WTC11 (cell line): ENCODE data around the gene C16orf46. TPM values are rescaled to one million over a fixed set of nuclear protein-coding genes. Genes with fewer than 3 reads are reported as not detected.

Experiments
- ATAC-seq: fragments of 200-7000 bp; cut with Tn5 transposase; 2 replicates; pipeline ENCODE4 v1.10.0; 2021; ENCODE audit warnings: mild to moderate bottlenecking, moderate library complexity
- CTCF ChIA-PET: fragments of 300-600 bp; sonication (Branson Sonifier 250); formaldehyde crosslinking; loops from one replicate; lab custom pipeline; 2021; ENCODE audit warnings: antibody characterized with exemption; lab: Charles Lee
- POLR2A ChIA-PET: fragments of 350-600 bp; sonication (Branson Sonifier 250); formaldehyde crosslinking; loops from one replicate; lab custom pipeline; 2021; ENCODE audit warnings: antibody characterized with exemption; lab: Charles Lee
- DNase-seq: peaks from one replicate; pipeline ENCODE4 v3.0.0; 2021; ENCODE audit warnings: low spot score
- H3K27ac Mint-ChIP-seq: 2 replicates; pipeline ENCODE4 v1.8.0; 2021; ENCODE audit warnings: mixed read lengths
- H3K27me3 Mint-ChIP-seq: 2 replicates; pipeline ENCODE4 v1.8.0; 2021; ENCODE audit warnings: low read depth, mild to moderate bottlenecking, moderate library complexity, mixed read lengths
- H3K36me3 Mint-ChIP-seq: 2 replicates; pipeline ENCODE4 v1.8.0; 2021; ENCODE audit warnings: mixed read lengths
- H3K4me1 Mint-ChIP-seq: 2 replicates; pipeline ENCODE4 v1.8.0; 2022; ENCODE audit warnings: mixed read lengths
- H3K4me3 Mint-ChIP-seq: 2 replicates; pipeline ENCODE4 v1.8.0; 2021; ENCODE audit warnings: mild to moderate bottlenecking, moderate library complexity, mixed read lengths
- H3K9me3 Mint-ChIP-seq: 2 replicates; pipeline ENCODE4 v1.8.0; 2021; ENCODE audit warnings: mixed read lengths
- CBFB ChIP-seq: sonication (generic); formaldehyde crosslinking; IDR thresholded peaks from 2 replicates; pipeline ENCODE4 v1.8.1; 2022; ENCODE audit warnings: mild to moderate bottlenecking, low read depth, missing genetic modification reagents
- CREM ChIP-seq: sonication (generic); formaldehyde crosslinking; IDR thresholded peaks from 2 replicates; pipeline ENCODE4 v1.8.1; 2022; ENCODE audit warnings: mild to moderate bottlenecking, missing genetic modification reagents, moderate library complexity
- FOXP1 ChIP-seq: sonication (generic); formaldehyde crosslinking; IDR thresholded peaks from 2 replicates; pipeline ENCODE4 v1.8.0; 2022; ENCODE audit warnings: missing genetic modification reagents, mild to moderate bottlenecking, moderate library complexity, borderline replicate concordance
- GABPB1 ChIP-seq: sonication (generic); formaldehyde crosslinking; IDR thresholded peaks from 2 replicates; pipeline ENCODE4 v1.8.1; 2023; ENCODE audit warnings: mild to moderate bottlenecking, missing genetic modification reagents
- JAZF1 ChIP-seq: fragments of 250-450 bp; sonication (Bioruptor Pico); IDR thresholded peaks from 2 replicates; pipeline ENCODE4 v1.9.0; 2021; ENCODE audit warnings: moderate library complexity, mild to moderate bottlenecking, inconsistent platforms
- NFE2L1 ChIP-seq: sonication (generic); formaldehyde crosslinking; IDR thresholded peaks from 2 replicates; pipeline ENCODE4 v1.8.1; 2023; ENCODE audit warnings: missing genetic modification reagents
- PRRX2 ChIP-seq: fragments of 250-450 bp; sonication (Bioruptor Pico); IDR thresholded peaks from 2 replicates; pipeline ENCODE4 v1.8.0; 2021; ENCODE audit warnings: mild to moderate bottlenecking
- SMAD3 ChIP-seq: sonication (generic); formaldehyde crosslinking; IDR thresholded peaks from 2 replicates; pipeline ENCODE4 v1.8.0; 2022; ENCODE audit warnings: missing genetic modification reagents, mild to moderate bottlenecking, borderline replicate concordance
- SMAD4 ChIP-seq: sonication (generic); formaldehyde crosslinking; IDR thresholded peaks from 2 replicates; pipeline ENCODE4 v1.8.0; 2022; ENCODE audit warnings: mild to moderate bottlenecking, missing genetic modification reagents
- SP1 ChIP-seq: sonication (generic); formaldehyde crosslinking; conservative IDR thresholded peaks from 2 replicates; pipeline ENCODE4 v1.8.1; 2022; ENCODE audit warnings: missing genetic modification reagents
- TEAD1 ChIP-seq: sonication (generic); formaldehyde crosslinking; IDR thresholded peaks from 2 replicates; pipeline ENCODE4 v1.8.0; 2022; ENCODE audit warnings: mild to moderate bottlenecking, missing genetic modification reagents
- total RNA-seq: library from RNA; stranded (reverse); gene quantifications from 3 replicates; pipeline ENCODE4 v1.2.3, GENCODE V29; 2021
- TF ChIP-seq, protein P1 (sequence below): fragments of 250-450 bp; sonication (Bioruptor Pico); IDR thresholded peaks from 2 replicates; pipeline ENCODE4 v1.9.0; 2021; ENCODE audit warnings: mild to moderate bottlenecking
- TF ChIP-seq, protein P2 (sequence below): sonication (generic); formaldehyde crosslinking; IDR thresholded peaks from 2 replicates; pipeline ENCODE4 v1.8.1; 2022; ENCODE audit warnings: mild to moderate bottlenecking, moderate library complexity, missing genetic modification reagents
- TF ChIP-seq, protein P3 (sequence below): fragments of 200-600 bp; IDR thresholded peaks from 2 replicates; pipeline ENCODE4 v1.8.0; 2022; ENCODE audit warnings: antibody characterized with exemption
- TF ChIP-seq, protein P4 (sequence below): sonication (generic); formaldehyde crosslinking; IDR thresholded peaks from 2 replicates; pipeline ENCODE4 v1.8.0; 2023; ENCODE audit warnings: missing genetic modification reagents, mild to moderate bottlenecking, borderline replicate concordance
- TF ChIP-seq, protein P5 (sequence below): sonication (generic); formaldehyde crosslinking; IDR thresholded peaks from 2 replicates; pipeline ENCODE4 v1.8.1; 2023; ENCODE audit warnings: mild to moderate bottlenecking, moderate library complexity, missing genetic modification reagents

Gene C16orf46
- total RNA-seq, 1 experiment from 2014 or later = 1.2 TPM

DNA sequence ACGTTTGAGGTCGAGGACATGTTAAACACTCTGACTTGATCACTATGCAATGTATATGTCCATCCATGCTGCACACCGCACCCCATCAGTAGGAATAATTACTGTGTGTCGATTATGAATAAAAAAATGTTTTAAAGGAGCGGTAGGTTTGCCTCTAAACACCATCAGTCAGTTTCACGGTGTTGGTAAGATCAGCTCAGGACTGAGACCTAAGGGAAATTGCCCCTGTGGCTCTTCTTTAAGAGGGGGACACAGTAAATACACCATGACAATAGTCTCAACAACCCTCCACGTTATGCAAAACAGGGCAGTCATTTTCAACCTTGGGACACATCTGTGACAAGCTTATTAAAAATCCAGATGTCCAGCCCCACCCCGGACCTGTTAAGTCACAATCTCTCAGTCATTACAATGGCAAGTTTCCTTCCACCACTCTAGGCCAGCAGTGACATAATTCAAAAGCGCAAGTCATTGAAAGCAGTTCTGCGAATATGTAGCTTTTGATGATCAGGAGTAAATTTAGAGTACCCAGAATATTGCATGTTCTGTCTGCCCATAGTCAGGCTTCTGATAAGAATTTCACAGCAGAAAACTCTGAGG lies 40.2 kb downstream of the C16orf46 start (continued):
- TF ChIP-seq, protein P1, sequence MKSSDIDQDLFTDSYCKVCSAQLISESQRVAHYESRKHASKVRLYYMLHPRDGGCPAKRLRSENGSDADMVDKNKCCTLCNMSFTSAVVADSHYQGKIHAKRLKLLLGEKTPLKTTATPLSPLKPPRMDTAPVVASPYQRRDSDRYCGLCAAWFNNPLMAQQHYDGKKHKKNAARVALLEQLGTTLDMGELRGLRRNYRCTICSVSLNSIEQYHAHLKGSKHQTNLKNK (CRISPR knock-in tag) = no peak
- TF ChIP-seq JAZF1 = no peak

DNA sequence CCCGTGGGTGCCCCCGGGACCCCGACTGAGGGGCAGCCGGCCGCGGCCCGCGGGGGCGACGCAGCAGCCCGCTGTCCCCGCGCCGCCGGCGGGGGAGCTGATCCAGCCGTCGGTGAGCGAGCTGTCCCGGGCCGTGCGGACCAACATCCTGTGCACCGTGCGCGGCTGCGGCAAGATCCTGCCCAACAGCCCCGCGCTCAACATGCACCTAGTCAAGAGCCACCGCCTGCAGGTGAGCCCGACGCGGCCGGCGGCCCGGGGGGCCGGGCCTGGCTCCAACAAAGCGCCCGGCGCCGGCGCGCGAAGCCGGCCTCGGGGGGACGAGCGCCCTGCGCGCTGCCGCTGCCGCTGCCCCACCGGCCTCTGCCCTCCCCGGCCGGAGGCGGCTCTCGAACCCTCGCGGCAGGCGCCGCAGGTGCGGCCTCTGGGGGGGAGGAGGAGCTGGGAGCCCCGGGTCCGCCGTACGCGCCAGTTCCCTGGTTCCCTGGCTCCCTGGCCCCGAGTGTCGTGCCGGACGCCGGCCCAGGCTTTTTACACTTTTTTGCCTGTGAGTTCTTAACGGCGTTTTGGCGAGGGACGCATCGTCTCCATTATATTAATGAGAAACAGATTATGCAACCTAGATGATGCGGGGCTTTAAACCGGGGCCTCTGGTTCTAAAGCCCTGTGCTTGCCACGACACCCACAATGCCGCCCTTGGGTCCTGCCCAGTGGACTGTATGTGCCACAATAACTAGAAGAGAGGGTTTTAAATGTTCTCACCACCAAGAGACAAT lies 40.9 kb downstream of the C16orf46 start:
- ChIA-PET POLR2A (interaction anchor here (0.6 to 1.3 kb wide), 3 partner anchors 29 to 50 kb away, joined by 4 to 5 read pairs (median 5); partner anchors contain the start of genes C16orf46, CENPN and CMC2), CTCF (interaction anchor here (0.5 to 4.4 kb wide), 49 partner anchors 10 to 704 kb away, joined by 3 to 68 read pairs (median 4); partner anchors contain the start of genes BCO1, C16orf46, CENPN and CMC2)
- peaks cover 16% of the 10 kb centered on the region for H3K9me3 Mint-ChIP-seq

DNA sequence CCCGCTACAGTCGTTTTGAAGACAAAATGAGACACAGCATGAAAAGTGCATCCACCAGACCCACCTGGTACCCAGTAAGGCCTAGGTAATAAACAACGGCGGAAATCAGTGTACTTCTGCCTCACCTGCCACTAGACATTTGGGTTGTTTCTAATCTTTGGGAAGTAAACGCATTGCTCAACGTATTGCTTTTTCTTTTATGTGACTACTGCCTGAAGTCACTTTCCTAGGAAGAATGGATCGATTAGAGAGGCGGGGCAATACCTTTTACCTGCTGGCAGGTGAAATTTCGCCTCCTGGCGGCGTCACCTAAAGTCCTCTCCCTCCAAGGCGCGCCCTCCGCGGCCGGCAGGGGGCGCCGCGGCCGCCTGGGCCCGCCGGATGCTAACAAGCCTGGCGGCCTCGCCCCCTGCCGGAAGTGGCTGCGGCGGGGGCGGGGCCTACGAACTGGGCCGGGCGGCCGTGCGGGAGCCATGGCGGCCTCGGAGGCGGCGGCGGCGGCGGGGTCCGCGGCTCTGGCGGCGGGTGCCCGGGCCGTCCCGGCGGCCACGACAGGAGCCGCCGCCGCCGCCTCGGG lies 41.6 kb downstream of the C16orf46 start, which contains the start of gene ATMIN:
ATMIN (plus strand) TSS at position 445 of the 577 bp plus-strand sequence; CDS start at position 474, 29 bp downstream.
- Mint-ChIP-seq H3K4me1 (peaks cover 11% of the 10 kb centered on the region), H3K4me3 (peak within 1 kb of the TSS; percentile 83), H3K9me3 (peaks cover 16% of the 10 kb centered on the region), H3K36me3 (peaks cover 29% of the 10 kb centered on the region), H3K27ac (peak within 1 kb of the TSS; percentile 35; the same call in 1 of the 2 replicates), H3K27me3 (no peaks in the 10 kb centered on the region; the same call in 1 of the 2 replicates)
- ATAC-seq (peak; percentile 91), DNase-seq (peak; percentile 90)
- ChIA-PET CTCF (interaction anchor here (0.5 to 4.4 kb wide), 48 partner anchors 9 to 705 kb away, joined by 3 to 68 read pairs (median 4); partner anchors contain the start of genes BCO1, C16orf46, CENPN and CMC2), POLR2A (interaction anchor here (1.3 kb wide), 2 partner anchors 28 to 41 kb away, joined by 4 to 5 read pairs; partner anchors contain the start of genes C16orf46, CENPN and CMC2)
- TF ChIP-seq, protein P2, sequence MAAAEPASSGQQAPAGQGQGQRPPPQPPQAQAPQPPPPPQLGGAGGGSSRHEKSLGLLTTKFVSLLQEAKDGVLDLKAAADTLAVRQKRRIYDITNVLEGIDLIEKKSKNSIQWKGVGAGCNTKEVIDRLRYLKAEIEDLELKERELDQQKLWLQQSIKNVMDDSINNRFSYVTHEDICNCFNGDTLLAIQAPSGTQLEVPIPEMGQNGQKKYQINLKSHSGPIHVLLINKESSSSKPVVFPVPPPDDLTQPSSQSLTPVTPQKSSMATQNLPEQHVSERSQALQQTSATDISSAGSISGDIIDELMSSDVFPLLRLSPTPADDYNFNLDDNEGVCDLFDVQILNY (CRISPR knock-in tag) = peak; percentile 63; the same call in 1 of the 2 replicates
- TF ChIP-seq SMAD4 (CRISPR knock-in tag) = no peak
- TF ChIP-seq SP1 (CRISPR knock-in tag) = peak; percentile 84
- TF ChIP-seq, protein P3, sequence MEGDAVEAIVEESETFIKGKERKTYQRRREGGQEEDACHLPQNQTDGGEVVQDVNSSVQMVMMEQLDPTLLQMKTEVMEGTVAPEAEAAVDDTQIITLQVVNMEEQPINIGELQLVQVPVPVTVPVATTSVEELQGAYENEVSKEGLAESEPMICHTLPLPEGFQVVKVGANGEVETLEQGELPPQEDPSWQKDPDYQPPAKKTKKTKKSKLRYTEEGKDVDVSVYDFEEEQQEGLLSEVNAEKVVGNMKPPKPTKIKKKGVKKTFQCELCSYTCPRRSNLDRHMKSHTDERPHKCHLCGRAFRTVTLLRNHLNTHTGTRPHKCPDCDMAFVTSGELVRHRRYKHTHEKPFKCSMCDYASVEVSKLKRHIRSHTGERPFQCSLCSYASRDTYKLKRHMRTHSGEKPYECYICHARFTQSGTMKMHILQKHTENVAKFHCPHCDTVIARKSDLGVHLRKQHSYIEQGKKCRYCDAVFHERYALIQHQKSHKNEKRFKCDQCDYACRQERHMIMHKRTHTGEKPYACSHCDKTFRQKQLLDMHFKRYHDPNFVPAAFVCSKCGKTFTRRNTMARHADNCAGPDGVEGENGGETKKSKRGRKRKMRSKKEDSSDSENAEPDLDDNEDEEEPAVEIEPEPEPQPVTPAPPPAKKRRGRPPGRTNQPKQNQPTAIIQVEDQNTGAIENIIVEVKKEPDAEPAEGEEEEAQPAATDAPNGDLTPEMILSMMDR = peak; percentile 93
- TF ChIP-seq SMAD3 = no peak

More for the DNA sequence above, 40.9 kb downstream of the C16orf46 start:
- no peak for TF ChIP-seq CBFB (CRISPR knock-in tag)
- TF ChIP-seq FOXP1 (CRISPR knock-in tag) = peak; percentile 49; the same call in 1 of the 2 replicates
- TF ChIP-seq, protein P4, sequence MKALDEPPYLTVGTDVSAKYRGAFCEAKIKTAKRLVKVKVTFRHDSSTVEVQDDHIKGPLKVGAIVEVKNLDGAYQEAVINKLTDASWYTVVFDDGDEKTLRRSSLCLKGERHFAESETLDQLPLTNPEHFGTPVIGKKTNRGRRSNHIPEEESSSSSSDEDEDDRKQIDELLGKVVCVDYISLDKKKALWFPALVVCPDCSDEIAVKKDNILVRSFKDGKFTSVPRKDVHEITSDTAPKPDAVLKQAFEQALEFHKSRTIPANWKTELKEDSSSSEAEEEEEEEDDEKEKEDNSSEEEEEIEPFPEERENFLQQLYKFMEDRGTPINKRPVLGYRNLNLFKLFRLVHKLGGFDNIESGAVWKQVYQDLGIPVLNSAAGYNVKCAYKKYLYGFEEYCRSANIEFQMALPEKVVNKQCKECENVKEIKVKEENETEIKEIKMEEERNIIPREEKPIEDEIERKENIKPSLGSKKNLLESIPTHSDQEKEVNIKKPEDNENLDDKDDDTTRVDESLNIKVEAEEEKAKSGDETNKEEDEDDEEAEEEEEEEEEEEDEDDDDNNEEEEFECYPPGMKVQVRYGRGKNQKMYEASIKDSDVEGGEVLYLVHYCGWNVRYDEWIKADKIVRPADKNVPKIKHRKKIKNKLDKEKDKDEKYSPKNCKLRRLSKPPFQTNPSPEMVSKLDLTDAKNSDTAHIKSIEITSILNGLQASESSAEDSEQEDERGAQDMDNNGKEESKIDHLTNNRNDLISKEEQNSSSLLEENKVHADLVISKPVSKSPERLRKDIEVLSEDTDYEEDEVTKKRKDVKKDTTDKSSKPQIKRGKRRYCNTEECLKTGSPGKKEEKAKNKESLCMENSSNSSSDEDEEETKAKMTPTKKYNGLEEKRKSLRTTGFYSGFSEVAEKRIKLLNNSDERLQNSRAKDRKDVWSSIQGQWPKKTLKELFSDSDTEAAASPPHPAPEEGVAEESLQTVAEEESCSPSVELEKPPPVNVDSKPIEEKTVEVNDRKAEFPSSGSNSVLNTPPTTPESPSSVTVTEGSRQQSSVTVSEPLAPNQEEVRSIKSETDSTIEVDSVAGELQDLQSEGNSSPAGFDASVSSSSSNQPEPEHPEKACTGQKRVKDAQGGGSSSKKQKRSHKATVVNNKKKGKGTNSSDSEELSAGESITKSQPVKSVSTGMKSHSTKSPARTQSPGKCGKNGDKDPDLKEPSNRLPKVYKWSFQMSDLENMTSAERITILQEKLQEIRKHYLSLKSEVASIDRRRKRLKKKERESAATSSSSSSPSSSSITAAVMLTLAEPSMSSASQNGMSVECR (CRISPR knock-in tag) = 0 out of 2 replicates have a peak, but pooled peaks have one; percentile 27
- TF ChIP-seq TEAD1 (CRISPR knock-in tag) = 0 out of 2 replicates have a peak, but pooled peaks have one; percentile 27
- no peak for TF ChIP-seq PRRX2 (CRISPR knock-in tag)
- no peak for TF ChIP-seq GABPB1
- TF ChIP-seq CREM = 0 out of 2 replicates have a peak, but pooled peaks have one; percentile 4
- no peak for TF ChIP-seq NFE2L1 (CRISPR knock-in tag)
- TF ChIP-seq, protein P2 (CRISPR knock-in tag) = 0 out of 2 replicates have a peak, but pooled peaks have one; percentile 18
- TF ChIP-seq, protein P5, sequence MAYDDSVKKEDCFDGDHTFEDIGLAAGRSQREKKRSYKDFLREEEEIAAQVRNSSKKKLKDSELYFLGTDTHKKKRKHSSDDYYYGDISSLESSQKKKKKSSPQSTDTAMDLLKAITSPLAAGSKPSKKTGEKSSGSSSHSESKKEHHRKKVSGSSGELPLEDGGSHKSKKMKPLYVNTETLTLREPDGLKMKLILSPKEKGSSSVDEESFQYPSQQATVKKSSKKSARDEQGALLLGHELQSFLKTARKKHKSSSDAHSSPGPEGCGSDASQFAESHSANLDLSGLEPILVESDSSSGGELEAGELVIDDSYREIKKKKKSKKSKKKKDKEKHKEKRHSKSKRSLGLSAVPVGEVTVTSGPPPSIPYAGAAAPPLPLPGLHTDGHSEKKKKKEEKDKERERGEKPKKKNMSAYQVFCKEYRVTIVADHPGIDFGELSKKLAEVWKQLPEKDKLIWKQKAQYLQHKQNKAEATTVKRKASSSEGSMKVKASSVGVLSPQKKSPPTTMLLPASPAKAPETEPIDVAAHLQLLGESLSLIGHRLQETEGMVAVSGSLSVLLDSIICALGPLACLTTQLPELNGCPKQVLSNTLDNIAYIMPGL (CRISPR knock-in tag) = peak; percentile 23; the same call in 1 of the 2 replicates
- peaks cover 11% of the 10 kb centered on the region for H3K4me1 Mint-ChIP-seq
- peak overlapping the region; percentile 35; the same call in 1 of the 2 replicates for H3K27ac Mint-ChIP-seq
- peak overlapping the region; percentile 83 for H3K4me3 Mint-ChIP-seq
- peak; percentile 62 for ATAC-seq
- H3K27me3 Mint-ChIP-seq = no peaks in the 10 kb centered on the region; the same call in 1 of the 2 replicates
- H3K36me3 Mint-ChIP-seq = peaks cover 29% of the 10 kb centered on the region
- peak; percentile 54 for DNase-seq
